IMR-90 (cell line): ENCODE data around the gene NPIPB8. TPM values are rescaled to one million over a fixed set of nuclear protein-coding genes. Genes with fewer than 3 reads are reported as not detected.

ENCODE experiments used
- polyA plus RNA-seq, 3 experiments: library from polyadenylated mRNA; depleted of rRNA; stranded (reverse); fragments of >200 nt; gene quantifications; 2 replicates each; pipeline ENCODE4 v1.2.3, GENCODE V29; 2012; ENCODE audit warnings: low replicate concordance in 1 of 3
- total RNA-seq: library from RNA; depleted of rRNA; stranded (reverse); fragments of >200 nt; gene quantifications from 2 replicates; pipeline ENCODE4 v1.2.3, GENCODE V29; 2012; rRNA removed

Gene NPIPB8
- total and polyA plus RNA-seq, 2 of the 4 experiments (the other 2 are of a cell fraction), result not detected

Other genes with a start within 250 kb of the NPIPB8 start
- gene EIF3CL, start 234.2 kb upstream of the NPIPB8 start, total RNA-seq, result 119 and 180 TPM in 2 replicates
- 143 and 153 TPM in 2 replicates for gene EIF3CL, start 234.2 kb upstream of the NPIPB8 start, polyA plus RNA-seq (2012; rRNA removed)
- gene NPIPB7, start 165.7 kb upstream of the NPIPB8 start, total RNA-seq, result not detected in 2 replicates
- 0.10 TPM in 1 of 2 replicates, not detected in the other for gene NPIPB7, start 165.7 kb upstream of the NPIPB8 start, polyA plus RNA-seq (2012; rRNA removed)
- 3.3 and 3.9 TPM in 2 replicates for gene CLN3, start 146.0 kb upstream of the NPIPB8 start, total RNA-seq
- 15.9 TPM in 2 replicates for gene CLN3, start 146.0 kb upstream of the NPIPB8 start, polyA plus RNA-seq (2012; rRNA removed)
- not detected in 2 replicates for gene APOBR, start 143.4 kb upstream of the NPIPB8 start, total RNA-seq
- not detected in 2 replicates for gene APOBR, start 143.4 kb upstream of the NPIPB8 start, polyA plus RNA-seq (2012; rRNA removed)
- not detected in 2 replicates for gene IL27, start 131.2 kb upstream of the NPIPB8 start, total RNA-seq
- gene IL27, start 131.2 kb upstream of the NPIPB8 start, polyA plus RNA-seq (2012; rRNA removed), result not detected in 2 replicates
- gene NUPR1, start 99.1 kb upstream of the NPIPB8 start, total RNA-seq, result 5.8 and 10.2 TPM in 2 replicates
- gene NUPR1, start 99.1 kb upstream of the NPIPB8 start, polyA plus RNA-seq (2012; rRNA removed), result 27.9 and 29.8 TPM in 2 replicates
- gene SGF29, start 84.1 kb upstream of the NPIPB8 start, total RNA-seq, result 7.2 and 7.7 TPM in 2 replicates
- gene SGF29, start 84.1 kb upstream of the NPIPB8 start, polyA plus RNA-seq (2012; rRNA removed), result 4.3 and 4.7 TPM in 2 replicates
- gene SULT1A2, start 41.0 kb upstream of the NPIPB8 start, total RNA-seq, result not detected in 2 replicates
- 0.09 TPM in 1 of 2 replicates, not detected in the other for gene SULT1A2, start 41.0 kb upstream of the NPIPB8 start, polyA plus RNA-seq (2012; rRNA removed)
- 1.1 and 1.6 TPM in 2 replicates for gene SULT1A1, start 28.0 kb upstream of the NPIPB8 start, total RNA-seq
- gene SULT1A1, start 28.0 kb upstream of the NPIPB8 start, polyA plus RNA-seq (2012; rRNA removed), result 1.1 and 1.2 TPM in 2 replicates
- 132 and 184 TPM in 2 replicates for gene EIF3C, start 73.4 kb downstream of the NPIPB8 start, total RNA-seq
- 260 and 325 TPM in 2 replicates for gene EIF3C, start 73.4 kb downstream of the NPIPB8 start, polyA plus RNA-seq (2012; rRNA removed)
- 0.56 TPM in 1 of 2 replicates, not detected in the other for gene NPIPB9, start 113.7 kb downstream of the NPIPB8 start, total RNA-seq
- 0.11 and 0.15 TPM in 2 replicates for gene NPIPB9, start 113.7 kb downstream of the NPIPB8 start, polyA plus RNA-seq (2012; rRNA removed)
- 10.3 and 12.9 TPM in 2 replicates for gene ATXN2L, start 184.9 kb downstream of the NPIPB8 start, total RNA-seq
- 50.2 and 58.8 TPM in 2 replicates for gene ATXN2L, start 184.9 kb downstream of the NPIPB8 start, polyA plus RNA-seq (2012; rRNA removed)
- gene TUFM, start 208.3 kb downstream of the NPIPB8 start, total RNA-seq, result 80.3 and 88.0 TPM in 2 replicates
- 126 and 131 TPM in 2 replicates for gene TUFM, start 208.3 kb downstream of the NPIPB8 start, polyA plus RNA-seq (2012; rRNA removed)
- 3.9 and 4.7 TPM in 2 replicates for gene SH2B1, start 225.8 kb downstream of the NPIPB8 start, total RNA-seq
- gene SH2B1, start 225.8 kb downstream of the NPIPB8 start, polyA plus RNA-seq (2012; rRNA removed), result 38.6 and 39.9 TPM in 2 replicates
- gene ATP2A1, start 240.4 kb downstream of the NPIPB8 start, total RNA-seq, result under 0.01 TPM in 1 of 2 replicates, not detected in the other
- gene ATP2A1, start 240.4 kb downstream of the NPIPB8 start, polyA plus RNA-seq (2012; rRNA removed), result 0.56 and 0.63 TPM in 2 replicates